HL-60 (cell line): ENCODE data around the gene ADGRA1.

Source experiments
- GABPA ChIP-seq: IDR thresholded peaks from 2 replicates; pipeline ENCODE4 v1.6.1; 2012; ENCODE audit warnings: low read depth
- POLR2AphosphoS5 ChIP-seq: IDR thresholded peaks from 2 replicates; pipeline ENCODE4 v1.6.1; 2012; ENCODE audit warnings: low read depth
- SPI1 ChIP-seq: IDR thresholded peaks from 2 replicates; pipeline ENCODE4 v1.6.1; 2012; ENCODE audit warnings: low read depth, mild to moderate bottlenecking, borderline replicate concordance
- TF ChIP-seq, protein P1 (sequence below): IDR thresholded peaks from one replicate; pipeline ENCODE4 v1.5.1; 2011; ENCODE audit warnings: low read length, control low read depth, inconsistent platforms; ENCODE audit not compliant: insufficient read depth
- TF ChIP-seq, protein P2 (sequence below): IDR thresholded peaks from 2 replicates; pipeline ENCODE4 v1.6.1; 2012; ENCODE audit warnings: low read depth; ENCODE audit not compliant: insufficient replicate concordance

DNA sequence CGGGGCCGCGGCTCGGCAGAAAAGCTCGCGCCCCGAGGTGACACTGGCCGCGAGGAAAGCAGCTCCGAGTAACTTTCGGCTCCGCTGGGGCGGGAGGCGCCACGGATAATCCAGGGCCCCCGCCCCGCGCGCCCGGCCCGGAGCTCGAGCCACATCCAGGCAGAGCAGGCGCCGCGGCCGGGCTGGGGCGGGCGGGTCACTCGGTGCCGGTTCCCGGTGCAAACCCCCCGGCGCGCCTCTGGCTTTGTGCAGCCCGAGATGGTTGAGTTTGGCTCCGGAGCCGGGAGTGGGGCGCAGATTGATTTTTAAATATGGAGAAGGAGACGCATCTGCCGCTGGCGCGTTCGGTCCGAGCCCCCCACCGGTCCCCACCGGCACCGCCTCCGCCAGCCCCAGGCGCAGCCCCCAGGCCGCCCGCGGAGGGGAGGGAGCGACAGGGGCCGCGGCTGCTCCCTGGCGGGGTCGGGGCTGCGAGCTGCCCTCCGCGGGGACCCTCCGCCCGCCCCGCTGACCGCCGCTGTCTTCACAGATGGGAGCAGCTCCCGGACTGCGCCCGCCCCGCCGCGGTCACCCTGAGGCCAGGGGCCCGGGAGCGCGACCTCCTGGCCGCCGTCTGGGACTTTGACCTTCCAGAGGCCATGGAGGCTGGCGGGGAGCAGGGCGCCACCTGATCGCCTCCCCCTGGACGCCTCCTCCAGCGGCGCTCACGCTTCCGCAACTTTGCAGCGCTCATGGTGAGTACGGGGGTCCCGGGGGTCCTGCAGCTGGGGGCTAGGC lies 643 bp downstream of the ADGRA1 start:
- TF ChIP-seq, protein P1, sequence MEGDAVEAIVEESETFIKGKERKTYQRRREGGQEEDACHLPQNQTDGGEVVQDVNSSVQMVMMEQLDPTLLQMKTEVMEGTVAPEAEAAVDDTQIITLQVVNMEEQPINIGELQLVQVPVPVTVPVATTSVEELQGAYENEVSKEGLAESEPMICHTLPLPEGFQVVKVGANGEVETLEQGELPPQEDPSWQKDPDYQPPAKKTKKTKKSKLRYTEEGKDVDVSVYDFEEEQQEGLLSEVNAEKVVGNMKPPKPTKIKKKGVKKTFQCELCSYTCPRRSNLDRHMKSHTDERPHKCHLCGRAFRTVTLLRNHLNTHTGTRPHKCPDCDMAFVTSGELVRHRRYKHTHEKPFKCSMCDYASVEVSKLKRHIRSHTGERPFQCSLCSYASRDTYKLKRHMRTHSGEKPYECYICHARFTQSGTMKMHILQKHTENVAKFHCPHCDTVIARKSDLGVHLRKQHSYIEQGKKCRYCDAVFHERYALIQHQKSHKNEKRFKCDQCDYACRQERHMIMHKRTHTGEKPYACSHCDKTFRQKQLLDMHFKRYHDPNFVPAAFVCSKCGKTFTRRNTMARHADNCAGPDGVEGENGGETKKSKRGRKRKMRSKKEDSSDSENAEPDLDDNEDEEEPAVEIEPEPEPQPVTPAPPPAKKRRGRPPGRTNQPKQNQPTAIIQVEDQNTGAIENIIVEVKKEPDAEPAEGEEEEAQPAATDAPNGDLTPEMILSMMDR = no peak
- no peak for TF ChIP-seq POLR2AphosphoS5
- no peak for TF ChIP-seq SPI1
- no peak for TF ChIP-seq GABPA
- TF ChIP-seq, protein P2, sequence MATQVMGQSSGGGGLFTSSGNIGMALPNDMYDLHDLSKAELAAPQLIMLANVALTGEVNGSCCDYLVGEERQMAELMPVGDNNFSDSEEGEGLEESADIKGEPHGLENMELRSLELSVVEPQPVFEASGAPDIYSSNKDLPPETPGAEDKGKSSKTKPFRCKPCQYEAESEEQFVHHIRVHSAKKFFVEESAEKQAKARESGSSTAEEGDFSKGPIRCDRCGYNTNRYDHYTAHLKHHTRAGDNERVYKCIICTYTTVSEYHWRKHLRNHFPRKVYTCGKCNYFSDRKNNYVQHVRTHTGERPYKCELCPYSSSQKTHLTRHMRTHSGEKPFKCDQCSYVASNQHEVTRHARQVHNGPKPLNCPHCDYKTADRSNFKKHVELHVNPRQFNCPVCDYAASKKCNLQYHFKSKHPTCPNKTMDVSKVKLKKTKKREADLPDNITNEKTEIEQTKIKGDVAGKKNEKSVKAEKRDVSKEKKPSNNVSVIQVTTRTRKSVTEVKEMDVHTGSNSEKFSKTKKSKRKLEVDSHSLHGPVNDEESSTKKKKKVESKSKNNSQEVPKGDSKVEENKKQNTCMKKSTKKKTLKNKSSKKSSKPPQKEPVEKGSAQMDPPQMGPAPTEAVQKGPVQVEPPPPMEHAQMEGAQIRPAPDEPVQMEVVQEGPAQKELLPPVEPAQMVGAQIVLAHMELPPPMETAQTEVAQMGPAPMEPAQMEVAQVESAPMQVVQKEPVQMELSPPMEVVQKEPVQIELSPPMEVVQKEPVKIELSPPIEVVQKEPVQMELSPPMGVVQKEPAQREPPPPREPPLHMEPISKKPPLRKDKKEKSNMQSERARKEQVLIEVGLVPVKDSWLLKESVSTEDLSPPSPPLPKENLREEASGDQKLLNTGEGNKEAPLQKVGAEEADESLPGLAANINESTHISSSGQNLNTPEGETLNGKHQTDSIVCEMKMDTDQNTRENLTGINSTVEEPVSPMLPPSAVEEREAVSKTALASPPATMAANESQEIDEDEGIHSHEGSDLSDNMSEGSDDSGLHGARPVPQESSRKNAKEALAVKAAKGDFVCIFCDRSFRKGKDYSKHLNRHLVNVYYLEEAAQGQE = no peak
